ENCODE data around the gene TSC1. TPM values are rescaled to one million over a fixed set of nuclear protein-coding genes. Genes with fewer than 3 reads are reported as not detected.

Gene TSC1
- total RNA-seq, 4 donors from 2014 or later, result 24.3 to 44.2 (median 36.9) TPM

GRCh38 chr9:132885720-132886333 lies 58.6 kb downstream of the TSC1 start:
- Histone ChIP-seq H3K27me3 (no peaks in the 10 kb centered on the region), H3K4me1 (no peaks in the 10 kb centered on the region), H3K4me3 (no peak overlapping the region), H3K27ac (no peak overlapping the region), H3K9me3 (no peaks in the 10 kb centered on the region), H3K36me3 (peaks cover 0 to 70% of the 10 kb centered on the region in 2 donors)
- 50 to 62% methylated on average over 2 to 4 of the region's 9 CpGs for WGBS, 2 donors (ENCODE audit: low coverage in 1 of 2)
- TF ChIP-seq CTCF (IDR thresholded peaks at IDR 0.05) (no peak), EP300 (IDR thresholded peaks at IDR 0.05) (no peak), POLR2A (IDR thresholded peaks at IDR 0.05) (no peak), POLR2AphosphoS5 (IDR thresholded peaks at IDR 0.05) (no peak)
- ATAC-seq, result no peak

- Histone ChIP-seq H3K27ac (no peak overlapping the region), H3K4me3 (no peak overlapping the region), H3K27me3 (no peaks in the 10 kb centered on the region), H3K4me1 (peaks cover 0 to 10% (median 4%) of the 10 kb centered on the region in 3 donors), H3K9me3 (no peaks in the 10 kb centered on the region), H3K36me3 (peaks cover 0 to 48% of the 10 kb centered on the region in 2 donors)
- 94 to 95% methylated on average over 10 to 11 of the region's 27 CpGs for WGBS, 2 donors (ENCODE audit: low coverage in 1 of 2)
- TF ChIP-seq EP300 (IDR thresholded peaks at IDR 0.05) (no peak), POLR2A (IDR thresholded peaks at IDR 0.05) (no peak), CTCF (IDR thresholded peaks at IDR 0.05) (no peak), POLR2AphosphoS5 (IDR thresholded peaks at IDR 0.05) (no peak)
- no peak for ATAC-seq
These were observed 60.8 kb downstream of the TSC1 start for GRCh38 chr9:132883349-132884294.

- Histone ChIP-seq H3K9me3 (no peaks in the 10 kb centered on the region), H3K36me3 (peaks cover 0 to 38% of the 10 kb centered on the region in 2 donors), H3K4me1 (peaks cover 0 to 14% (median 5%) of the 10 kb centered on the region in 3 donors), H3K4me3 (no peak overlapping the region), H3K27ac (no peak overlapping the region), H3K27me3 (no peaks in the 10 kb centered on the region)
- no peak for ATAC-seq
- no peak for TF ChIP-seq POLR2A (IDR thresholded peaks at IDR 0.05)
- TF ChIP-seq CTCF (IDR thresholded peaks at IDR 0.05), result no peak
- no peak for TF ChIP-seq POLR2AphosphoS5 (IDR thresholded peaks at IDR 0.05)
- no peak for TF ChIP-seq EP300 (IDR thresholded peaks at IDR 0.05)
- WGBS, 2 donors (ENCODE audit: low coverage in 1 of 2), result 67% methylated on average over 4 of the region's 6 CpGs; no CpG with 5 or more reads in 1 of the 2 donors
These were observed 61.8 kb downstream of the TSC1 start for GRCh38 chr9:132882616-132883015.

GRCh38 chr9:132881826-132882225 lies 62.6 kb downstream of the TSC1 start:
- H3K27ac ChIP-seq, result no peak overlapping the region
- no peak overlapping the region for H3K4me3 ChIP-seq
- peaks cover 0 to 30% of the 10 kb centered on the region in 2 donors for H3K36me3 ChIP-seq
- TF ChIP-seq POLR2AphosphoS5 (IDR thresholded peaks at IDR 0.05), result no peak
- TF ChIP-seq POLR2A (IDR thresholded peaks at IDR 0.05), result no peak
- TF ChIP-seq EP300 (IDR thresholded peaks at IDR 0.05), result no peak
- no peak for TF ChIP-seq CTCF (IDR thresholded peaks at IDR 0.05)
- no peak for ATAC-seq
- WGBS, 2 donors (ENCODE audit: low coverage in 1 of 2), result 60% methylated on average over 3 of the region's 6 CpGs; no CpG with 5 or more reads in 1 of the 2 donors
- peaks cover 0 to 18% (median 8%) of the 10 kb centered on the region in 3 donors for H3K4me1 ChIP-seq
- H3K27me3 ChIP-seq, result no peaks in the 10 kb centered on the region
- no peaks in the 10 kb centered on the region for H3K9me3 ChIP-seq
